DOHH2 (cell line): ENCODE data around the gene TPO.

Source experiments
- H3F3A ChIP-seq: fragments of 200-600 bp; sonication (generic), shearing (Covaris generic); 2 replicates; pipeline ENCODE4 v1.6.0; 2016; ENCODE audit warnings: antibody characterized with exemption, mild to moderate bottlenecking; ENCODE audit not compliant: control insufficient read depth, insufficient read depth
- H3K27ac ChIP-seq: fragments of 200-600 bp; sonication (generic); 2 replicates; pipeline ENCODE4 v1.5.1; 2014; ENCODE audit warnings: low read depth, mild to moderate bottlenecking, low read length, moderate library complexity
- H3K27me3 ChIP-seq: fragments of 200-600 bp; sonication (generic); 2 replicates; pipeline ENCODE4 v1.6.1; 2014; ENCODE audit warnings: mild to moderate bottlenecking, low read length, mixed read lengths; ENCODE audit not compliant: control insufficient read depth
- H3K36me3 ChIP-seq: fragments of 200-600 bp; sonication (generic); 2 replicates; pipeline ENCODE4 v1.6.1; 2014; ENCODE audit warnings: mild to moderate bottlenecking, low read length, moderate library complexity, mixed read lengths; ENCODE audit not compliant: control insufficient read depth
- H3K4me1 ChIP-seq: fragments of 200-600 bp; sonication (generic); 2 replicates; pipeline ENCODE4 v1.6.1; 2014; ENCODE audit warnings: mild to moderate bottlenecking, low read length, mixed read lengths; ENCODE audit not compliant: control insufficient read depth
- H3K4me2 ChIP-seq: fragments of 200-600 bp; sonication (generic); 2 replicates; pipeline ENCODE4 v1.6.0; 2014; ENCODE audit warnings: mild to moderate bottlenecking, low read length, moderate library complexity
- H3K4me3 ChIP-seq: fragments of 200-600 bp; sonication (generic); 2 replicates; pipeline ENCODE4 v1.5.1; 2014; ENCODE audit warnings: mild to moderate bottlenecking, low read length, mixed read lengths
- H3K79me2 ChIP-seq: fragments of 200-600 bp; sonication (generic); 2 replicates; pipeline ENCODE4 v1.6.1; 2014; ENCODE audit warnings: mild to moderate bottlenecking, low read length, mixed read lengths; ENCODE audit not compliant: control insufficient read depth
- H3K9me2 ChIP-seq: fragments of 200-600 bp; sonication (generic); replicated peaks from 2 replicates; pipeline ENCODE4 v1.6.1; 2014; ENCODE audit warnings: mild to moderate bottlenecking, low read length, mixed read lengths; ENCODE audit not compliant: control insufficient read depth
- H3K9me3 ChIP-seq: fragments of 200-600 bp; sonication (generic); 2 replicates; pipeline ENCODE4 v1.6.1; 2014; ENCODE audit warnings: antibody characterized with exemption, low read length, mixed read lengths; ENCODE audit not compliant: control insufficient read depth, insufficient read depth
- H4K20me1 ChIP-seq: fragments of 200-600 bp; sonication (generic); 2 replicates; pipeline ENCODE4 v1.6.0; 2014; ENCODE audit warnings: low read depth, mild to moderate bottlenecking, antibody characterized with exemption, low read length, moderate library complexity; ENCODE audit not compliant: control insufficient read depth, insufficient read depth
- EZH2phosphoT487 ChIP-seq: fragments of 200-600 bp; sonication (generic); IDR thresholded peaks from 2 replicates; pipeline ENCODE4 v1.6.1; 2017; ENCODE audit warnings: borderline replicate concordance, mild to moderate bottlenecking, antibody characterized with exemption, low read length, moderate library complexity, mixed read lengths
- TF ChIP-seq, protein P1 (sequence below): fragments of 200-600 bp; sonication (generic); IDR thresholded peaks from one replicate; pipeline ENCODE4 v1.5.1; 2014; ENCODE audit warnings: antibody characterized with exemption, mild to moderate bottlenecking, low read depth, low read length; ENCODE audit not compliant: poor library complexity, severe bottlenecking

Gene TPO

DNA sequence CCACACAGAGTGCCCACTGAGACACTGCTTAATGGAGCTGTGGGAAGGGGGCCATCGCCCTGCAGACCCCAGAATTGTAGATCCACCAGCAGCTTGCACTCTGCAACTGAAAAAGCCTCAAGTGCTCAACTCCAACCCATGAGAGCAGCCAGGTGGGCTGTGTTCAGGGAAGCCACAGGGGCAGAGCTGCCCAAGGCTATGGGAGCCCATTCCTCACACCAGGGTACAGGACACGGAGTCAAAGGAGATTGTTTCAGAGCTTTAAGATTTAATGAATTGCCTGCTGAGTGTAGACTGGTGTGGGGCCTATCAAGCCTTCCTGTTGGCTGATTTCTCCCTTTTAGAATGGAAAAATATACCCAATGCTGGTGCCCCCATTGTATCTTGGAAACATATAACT is 17.2 kb downstream of the TPO start:
- Histone ChIP-seq H3K27me3 (no peaks in the 10 kb centered on the region), H3K9me3 (no peaks in the 10 kb centered on the region; the same call in 1 of the 2 replicates), H3K4me3 (no peak overlapping the region), H3K9me2 (no peaks in the 10 kb centered on the region), H4K20me1 (no peaks in the 10 kb centered on the region), H3K79me2 (no peaks in the 10 kb centered on the region), H3K4me1 (no peaks in the 10 kb centered on the region), H3F3A (no peaks in the 10 kb centered on the region), H3K27ac (no peak overlapping the region), H3K36me3 (no peaks in the 10 kb centered on the region), H3K4me2 (no peak overlapping the region)
- no peak for TF ChIP-seq EZH2phosphoT487
- TF ChIP-seq, protein P1, sequence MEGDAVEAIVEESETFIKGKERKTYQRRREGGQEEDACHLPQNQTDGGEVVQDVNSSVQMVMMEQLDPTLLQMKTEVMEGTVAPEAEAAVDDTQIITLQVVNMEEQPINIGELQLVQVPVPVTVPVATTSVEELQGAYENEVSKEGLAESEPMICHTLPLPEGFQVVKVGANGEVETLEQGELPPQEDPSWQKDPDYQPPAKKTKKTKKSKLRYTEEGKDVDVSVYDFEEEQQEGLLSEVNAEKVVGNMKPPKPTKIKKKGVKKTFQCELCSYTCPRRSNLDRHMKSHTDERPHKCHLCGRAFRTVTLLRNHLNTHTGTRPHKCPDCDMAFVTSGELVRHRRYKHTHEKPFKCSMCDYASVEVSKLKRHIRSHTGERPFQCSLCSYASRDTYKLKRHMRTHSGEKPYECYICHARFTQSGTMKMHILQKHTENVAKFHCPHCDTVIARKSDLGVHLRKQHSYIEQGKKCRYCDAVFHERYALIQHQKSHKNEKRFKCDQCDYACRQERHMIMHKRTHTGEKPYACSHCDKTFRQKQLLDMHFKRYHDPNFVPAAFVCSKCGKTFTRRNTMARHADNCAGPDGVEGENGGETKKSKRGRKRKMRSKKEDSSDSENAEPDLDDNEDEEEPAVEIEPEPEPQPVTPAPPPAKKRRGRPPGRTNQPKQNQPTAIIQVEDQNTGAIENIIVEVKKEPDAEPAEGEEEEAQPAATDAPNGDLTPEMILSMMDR, result no peak

GRCh38 chr2:1431886-1432400 is 18.7 kb downstream of the TPO start:
- Histone ChIP-seq H3K4me3 (no peak overlapping the region), H3K36me3 (no peaks in the 10 kb centered on the region), H3F3A (no peaks in the 10 kb centered on the region), H3K9me3 (no peaks in the 10 kb centered on the region; the same call in 1 of the 2 replicates), H3K9me2 (no peaks in the 10 kb centered on the region), H3K4me1 (no peaks in the 10 kb centered on the region), H4K20me1 (no peaks in the 10 kb centered on the region), H3K4me2 (no peak overlapping the region), H3K27me3 (no peaks in the 10 kb centered on the region), H3K27ac (no peak overlapping the region), H3K79me2 (no peaks in the 10 kb centered on the region)
- no peak for TF ChIP-seq EZH2phosphoT487
- TF ChIP-seq, protein P1, result no peak

DNA sequence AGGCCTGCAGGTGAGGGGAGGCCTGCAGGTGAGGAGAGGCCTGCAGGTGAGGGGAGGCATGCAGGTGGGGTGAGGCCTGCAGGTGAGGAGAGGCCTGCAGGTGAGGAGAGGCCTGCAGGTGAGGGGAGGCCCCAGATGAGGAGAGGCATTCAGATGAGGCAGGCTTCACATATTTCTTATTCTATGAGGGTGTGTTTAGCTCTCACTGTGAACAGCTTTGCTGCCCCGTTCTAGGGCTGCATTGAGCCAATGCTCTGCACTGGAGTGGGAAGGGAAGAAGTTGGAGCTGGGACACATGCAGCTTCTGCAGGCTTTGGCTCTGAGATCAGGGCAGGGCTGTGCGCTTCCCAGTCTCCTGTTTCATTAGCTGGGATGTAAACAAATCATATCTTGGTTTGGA is 19.5 kb downstream of the TPO start:
- H3F3A ChIP-seq, result no peaks in the 10 kb centered on the region

More for the DNA sequence above, 19.5 kb downstream of the TPO start:
- Histone ChIP-seq H3K4me1 (no peaks in the 10 kb centered on the region), H3K27me3 (no peaks in the 10 kb centered on the region), H3K36me3 (no peaks in the 10 kb centered on the region), H4K20me1 (no peaks in the 10 kb centered on the region), H3K4me2 (no peak overlapping the region), H3K79me2 (no peaks in the 10 kb centered on the region), H3K9me2 (no peaks in the 10 kb centered on the region), H3K9me3 (no peaks in the 10 kb centered on the region; the same call in 1 of the 2 replicates), H3K27ac (no peak overlapping the region), H3K4me3 (no peak overlapping the region)
- TF ChIP-seq EZH2phosphoT487, result no peak
- TF ChIP-seq, protein P1, result no peak
